HepG2 (cell line): ENCODE data around the gene STK32C. TPM values are rescaled to one million over a fixed set of nuclear protein-coding genes. Genes with fewer than 3 reads are reported as not detected.

ENCODE experiments used
- ATAC-seq: fragments of 200-7000 bp; cut with Tn5 transposase; 3 replicates; pipeline ENCODE4 v1.9.1; 2020; ENCODE audit warnings: mild to moderate bottlenecking, moderate library complexity
- BruUV-seq: library from RNA; stranded (reverse); fragments of 400-500 nt; replicated peaks from 2 replicates; lab custom pipeline; 2021; lab: Mats Ljungman, UMichigan
- CTCF ChIA-PET: fragments of 300-600 bp; formaldehyde crosslinking; extraction: SDS; loops from one replicate; lab custom pipeline; 2021; ENCODE audit warnings: low total read pairs, inconsistent platforms, low intra/inter-chr PET ratio; lab: Yijun Ruan, JAX
- POLR2A ChIA-PET: fragments of 350-600 bp; sonication (Branson Sonifier 250); formaldehyde crosslinking; loops from one replicate; lab custom pipeline; 2020; ENCODE audit warnings: antibody characterized with exemption, inconsistent platforms; lab: Yijun Ruan, JAX
- DNase-seq: peaks from one replicate; pipeline ENCODE4 v3.0.0-alpha.2; 2015; ENCODE audit warnings: low spot score
- FAIRE-seq: peaks from 3 replicates; lab custom pipeline; 2011; peaks lifted over from hg19 to GRCh38; lab: Jason Lieb, UNC
- H2AFZ ChIP-seq: one replicate; pipeline ENCODE4 v1.6.1; 2011; ENCODE audit warnings: low read length, inconsistent platforms
- H3K27ac ChIP-seq: fragments of 300-600 bp; 3 replicates; pipeline ENCODE4 v1.8.0; 2011; ENCODE audit warnings: mixed run types, mild to moderate bottlenecking, mixed read lengths, low read length, inconsistent platforms; ENCODE audit not compliant: insufficient read depth; ENCODE audit errors: extremely low read length
- H3K27me3 ChIP-seq, 2 experiments: fragments of 200-600 bp in 1 of 2; 2 replicates in 1 of 2; 3 replicates in 1 of 2; pipeline versions ENCODE4 v1.6.0 to v1.8.0; 2011; ENCODE audit warnings: low read length in 2 of 2, mild to moderate bottlenecking in 2 of 2, moderate library complexity in 2 of 2, inconsistent platforms in 1 of 2; ENCODE audit not compliant: insufficient read depth in 2 of 2, control insufficient read depth in 1 of 2
- H3K36me3 ChIP-seq, 2 experiments: fragments of 200-600 bp in 1 of 2; replicated peaks in 1 of 2; 2 replicates in 1 of 2; 3 replicates in 1 of 2; pipeline versions ENCODE4 v1.5.1 to v1.8.0; 2011; ENCODE audit warnings: low read length in 2 of 2, inconsistent platforms in 1 of 2; ENCODE audit not compliant: insufficient read depth in 2 of 2, control insufficient read depth in 1 of 2
- H3K4me1 ChIP-seq: 2 replicates; pipeline ENCODE4 v1.5.1; 2012; ENCODE audit warnings: low read length, inconsistent platforms; ENCODE audit not compliant: insufficient read depth
- H3K4me2 ChIP-seq: 2 replicates; pipeline ENCODE4 v1.6.0; 2011; ENCODE audit warnings: low read depth, low read length, inconsistent platforms
- H3K4me3 ChIP-seq, 3 experiments: fragments of 200-600 bp in 1 of 3; sonication (generic), shearing (Covaris generic) in 1 of 3; replicated peaks in 1 of 3; 2 replicates each; pipeline ENCODE4 v1.5.1; 2011 to 2016; ENCODE audit warnings: low read length in 3 of 3, inconsistent platforms in 2 of 3, low read depth in 2 of 3, mild to moderate bottlenecking in 2 of 3, control low read depth in 1 of 3, mixed read lengths in 1 of 3; ENCODE audit not compliant: insufficient read depth in 1 of 3
- H3K79me2 ChIP-seq: one replicate; pipeline ENCODE4 v1.6.1; 2011; ENCODE audit warnings: low read length, inconsistent platforms; ENCODE audit not compliant: insufficient read depth
- H3K9ac ChIP-seq: 2 replicates; pipeline ENCODE4 v1.6.0; 2011; ENCODE audit warnings: mild to moderate bottlenecking, low read depth, low read length, inconsistent platforms; ENCODE audit not compliant: insufficient read depth
- H3K9me3 ChIP-seq: 2 replicates; pipeline ENCODE4 v1.5.1; 2012; ENCODE audit warnings: mild to moderate bottlenecking, low read length
- H4K20me1 ChIP-seq: 2 replicates; pipeline ENCODE4 v1.6.0; 2011; ENCODE audit warnings: inconsistent platforms, mild to moderate bottlenecking, low read length, moderate library complexity; ENCODE audit not compliant: insufficient read depth
- DRAP1 ChIP-seq: IDR thresholded peaks from 2 replicates; pipeline ENCODE4 v1.6.1; 2016; ENCODE audit warnings: missing genetic modification reagents, missing compliant biosample characterization
- NCOR1 ChIP-seq: fragments of 200-600 bp; sonication (generic); IDR thresholded peaks from 2 replicates; pipeline ENCODE4 v1.7.0; 2017; ENCODE audit warnings: antibody characterized with exemption, low read length, borderline replicate concordance
- RAD51 ChIP-seq: fragments of 450-650 bp; IDR thresholded peaks from 2 replicates; pipeline ENCODE4 v1.6.1; 2016; ENCODE audit warnings: borderline replicate concordance
- TAF1 ChIP-seq: sonication (generic); formaldehyde crosslinking; IDR thresholded peaks from 2 replicates; pipeline ENCODE4 v1.4.0; 2020; ENCODE audit warnings: missing genetic modification reagents
- ZBTB40 ChIP-seq, 2 experiments: fragments of 450-650 bp in 1 of 2; sonication (generic) in 1 of 2; formaldehyde crosslinking in 1 of 2; IDR thresholded peaks; 2 replicates each; pipeline versions ENCODE4 v1.6.1 to v1.8.0; 2016 to 2022; ENCODE audit warnings: antibody characterized with exemption in 1 of 2, mild to moderate bottlenecking in 1 of 2, missing genetic modification reagents in 1 of 2
- ZFP62 ChIP-seq: sonication (generic); formaldehyde crosslinking; IDR thresholded peaks from 2 replicates; pipeline ENCODE4 v1.4.0; 2020; ENCODE audit warnings: missing genetic modification reagents
- ZNF563 ChIP-seq: sonication (generic); formaldehyde crosslinking; IDR thresholded peaks from 2 replicates; pipeline ENCODE4 v1.8.0; 2022; ENCODE audit warnings: mild to moderate bottlenecking, moderate library complexity, missing genetic modification reagents
- ZNF768 ChIP-seq: sonication (generic); formaldehyde crosslinking; IDR thresholded peaks from 2 replicates; pipeline ENCODE4 v1.4.0; 2020; ENCODE audit warnings: missing genetic modification reagents
- WGBS: methylation state at CpG from one replicate; pipeline ENCODE4 v1.1.6; 2017; ENCODE audit warnings: low lambda C conversion rate; 5-methylcytosine and 5-hydroxymethylcytosine counted together
- in situ Hi-C: cut with HindIII; loops from 2 replicates; pipeline ENCODE4 v1.10.0; 2017; ENCODE audit warnings: low pct_unique_long_range_greater_than_20kb; ENCODE audit not compliant: extremely low pct_ligation_motif_present
- intact Hi-C: fragments of 100-400 bp; cut with micrococcal nuclease; formaldehyde crosslinking; loops from one replicate; pipeline ENCODE4 v1.10.0; 2022; ENCODE audit not compliant: unreplicated experiment
- polyA plus RNA-seq, 8 experiments: library from polyadenylated mRNA; depleted of rRNA in 3 of 8; stranded (reverse) in 7 of 8; unstranded in 1 of 8; fragments of >200 nt; fragmentation: Illumina TruSeq in 4 of 8; extraction: Trizol in 4 of 8; gene quantifications; 2 replicates each; pipeline versions ENCODE4 v1.2.1 to v1.2.3, GENCODE V29; 2011 to 2016; ENCODE audit warnings: low read depth in 4 of 8, missing spikeins in 1 of 8, mixed read lengths in 1 of 8; ENCODE audit not compliant: insufficient read depth in 1 of 8
- total RNA-seq, 5 experiments: library from RNA; depleted of rRNA; stranded (reverse); fragments of >200 nt; fragmentation: Illumina TruSeq; extraction: Trizol; gene quantifications; 2 replicates each; pipeline ENCODE4 v1.2.3, GENCODE V29; 2016; ENCODE audit warnings: low read depth in 1 of 5

The STK32C gene
- total and polyA plus RNA-seq, 2 of the 13 experiments (the other 11 are each of a cell fraction or from before 2014, with no cell fraction given) = 10.9 to 19.4 TPM

GRCh38 chr10:132167976-132168375, 139.8 kb downstream of the STK32C start:
- ATAC-seq (no peak), FAIRE-seq (no peak)
- Histone ChIP-seq H3K36me3 (no peaks in the 10 kb centered on the region), H3K9me3 (no peaks in the 10 kb centered on the region), H3K79me2 (no peaks in the 10 kb centered on the region), H3K27me3 (peaks cover 4 to 50% of the 10 kb centered on the region in 2 experiments; a peak in 4 of 5 replicates), H2AFZ (no peak overlapping the region), H3K4me1 (peaks cover 11% of the 10 kb centered on the region), H3K4me3 (no peak overlapping the region)
- no TSS peak for BruUV-seq
- intact Hi-C loops (no loop called here), in situ Hi-C loops (no loop called here)
- POLR2A ChIA-PET = no interaction called here
- TF ChIP-seq ZBTB40 (IDR thresholded peaks at IDR 0.05) = no peak
- no peak for TF ChIP-seq ZBTB40 (CRISPR knock-in tag; IDR thresholded peaks at IDR 0.05)
- no peak for TF ChIP-seq ZFP62 (CRISPR knock-in tag)
- TF ChIP-seq DRAP1 (CRISPR knock-in tag) = no peak
- TF ChIP-seq TAF1 (CRISPR knock-in tag) = no peak
- no peak for TF ChIP-seq ZNF563 (CRISPR knock-in tag)
- no peak for TF ChIP-seq RAD51
- no peak for TF ChIP-seq ZNF768
- TF ChIP-seq NCOR1 = no peak
- TF ChIP-seq, all 625 proteins: peak for 0
- DNase-seq = no peak
- CTCF ChIA-PET = no interaction called here
- Histone ChIP-seq H3K4me2 (no peak overlapping the region), H3K9ac (no peak overlapping the region), H3K27ac (no peak overlapping the region), H4K20me1 (no peaks in the 10 kb centered on the region)
- 47% methylated on average over 15 of the region's 17 CpGs for WGBS
